NCI-H2107 treated with DMSO at 0.1 percent for 48 hours (cell line): ENCODE measurements around the gene SHANK2.
"Not testable (repeated sequence)": the region's sequence is repeated elsewhere in the genome, so short reads cannot be mapped to it uniquely, and the experiment has no call there.

Source experiments
- DNase-seq: peaks from one replicate; lab custom pipeline; 2025; ENCODE audit not compliant: unreplicated experiment; lab: John Stamatoyannopoulos, UW

Gene SHANK2

GRCh38 chr11:71245601-71246391 is 6.6 kb downstream of the SHANK2 start:
- no peak for DNase-seq

- no peak for DNase-seq
Observed at GRCh38 chr11:71244116-71244810, 8.1 kb downstream of the SHANK2 start.

DNA sequence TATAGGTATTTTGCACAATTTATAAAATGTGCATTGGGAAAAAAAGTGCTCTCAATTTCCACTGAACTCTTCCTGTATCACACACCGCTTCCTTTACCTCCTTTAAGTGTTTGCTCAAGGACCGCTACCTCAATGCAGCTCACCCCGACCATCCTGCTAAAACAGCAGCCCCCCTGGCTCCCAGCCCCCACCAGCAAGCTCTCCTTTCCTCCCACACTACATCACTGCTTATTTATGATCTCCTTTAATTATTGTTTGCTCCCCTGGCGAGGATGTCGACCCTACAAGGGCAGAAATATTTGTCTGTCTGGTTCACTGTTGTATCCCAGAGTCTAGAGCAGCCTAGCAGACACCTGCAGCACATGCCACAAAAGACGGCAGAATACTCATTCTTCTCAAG is 10.0 kb downstream of the SHANK2 start:
- DNase-seq = no peak

DNA sequence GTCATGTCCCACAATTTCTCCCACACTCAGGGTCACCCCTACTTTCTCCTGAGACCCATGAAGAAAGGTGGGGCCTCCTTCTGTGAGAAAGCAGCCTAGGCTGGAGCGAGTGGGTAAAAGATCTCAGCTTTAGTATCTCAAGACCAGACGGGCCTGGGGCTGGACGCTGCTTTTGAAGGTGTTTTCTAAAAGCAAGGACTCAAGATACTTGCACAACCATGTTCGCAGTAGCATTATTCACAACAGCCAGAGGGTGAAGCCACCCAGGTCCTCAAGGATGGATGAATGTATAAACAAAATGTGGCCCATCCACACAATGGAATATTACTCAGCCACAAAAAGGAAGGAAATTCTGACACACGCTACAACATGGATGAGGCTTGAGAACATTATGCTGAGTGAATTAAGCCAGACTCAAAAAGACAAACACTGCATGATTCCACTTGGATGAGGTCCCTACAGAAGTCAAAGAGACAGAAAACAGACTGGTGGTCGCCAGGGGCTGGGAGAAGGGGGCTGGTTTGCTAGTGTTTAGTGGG is 10.6 kb downstream of the SHANK2 start:
- no peak for DNase-seq

DNA sequence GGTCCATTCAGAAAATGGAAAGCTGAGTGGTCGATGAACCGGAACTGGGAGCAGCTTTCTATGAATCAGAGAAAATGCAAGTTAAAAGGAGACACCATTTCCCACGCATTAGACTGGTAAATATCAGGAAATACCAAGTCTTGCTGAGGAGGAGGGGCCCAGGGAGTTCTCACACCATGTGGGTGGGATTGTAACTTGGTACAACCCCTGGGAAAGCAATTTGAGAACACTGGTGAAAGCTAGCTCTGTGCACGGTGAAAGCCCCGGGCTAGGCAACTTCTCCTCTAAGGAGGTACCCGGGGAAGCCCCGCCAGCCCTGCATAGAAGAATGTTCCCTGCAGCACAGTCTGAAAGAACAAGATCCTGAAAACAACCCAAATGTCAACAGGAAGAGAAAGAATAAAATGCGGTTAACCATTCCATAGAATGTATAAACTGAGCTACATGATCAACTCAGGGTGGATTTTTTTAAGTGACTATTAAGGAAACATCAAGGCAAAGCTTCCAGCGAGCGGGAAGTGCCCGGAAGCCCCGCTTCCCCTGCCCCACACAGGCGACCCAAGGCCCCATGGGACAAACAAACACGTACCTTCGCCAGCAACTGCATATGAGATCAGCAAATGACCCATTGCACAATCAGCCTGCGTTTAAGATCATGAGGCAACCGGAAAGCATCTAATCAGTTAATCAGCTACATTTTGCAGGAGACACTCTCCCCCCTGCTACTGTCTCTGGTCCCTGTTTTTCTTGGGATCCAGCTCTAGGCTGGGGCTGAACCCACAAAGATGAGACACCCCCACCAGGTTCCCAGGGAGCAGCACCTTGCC is 11.3 kb downstream of the SHANK2 start:
- peak; percentile 45 for DNase-seq

DNA sequence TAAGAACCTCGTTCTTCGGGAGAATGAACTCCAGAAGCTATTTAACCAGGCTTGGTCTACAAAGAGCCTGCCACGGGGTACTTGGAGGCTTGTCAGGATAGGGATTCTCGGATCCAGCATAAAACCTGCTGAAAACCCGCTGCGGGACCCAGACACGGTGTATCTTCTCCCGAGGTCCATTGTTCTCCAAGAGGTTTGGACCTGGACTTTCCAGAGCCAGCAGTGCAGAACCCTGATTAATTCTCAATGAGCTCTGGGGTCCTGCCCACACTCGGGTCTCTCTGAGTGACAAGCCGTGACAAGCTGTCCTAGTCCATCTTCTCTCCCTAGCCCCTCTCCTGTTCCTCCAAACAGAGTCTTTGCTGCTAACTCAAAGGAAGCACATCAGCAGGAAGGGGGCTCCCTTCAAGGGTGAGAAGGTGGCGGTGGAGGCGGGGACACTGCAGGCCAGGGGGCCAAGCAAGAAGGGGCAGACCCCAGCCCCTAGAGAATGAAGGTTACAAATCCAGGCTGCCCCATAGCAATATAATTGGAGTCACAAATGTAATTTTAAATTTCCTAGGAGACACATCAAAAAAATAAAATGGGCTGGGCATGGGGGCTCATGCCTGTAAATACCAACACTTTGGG is 12.2 kb downstream of the SHANK2 start:
- no peak for DNase-seq

GRCh38 chr11:71239581-71239980 is 12.8 kb downstream of the SHANK2 start:
- no peak for DNase-seq

DNA sequence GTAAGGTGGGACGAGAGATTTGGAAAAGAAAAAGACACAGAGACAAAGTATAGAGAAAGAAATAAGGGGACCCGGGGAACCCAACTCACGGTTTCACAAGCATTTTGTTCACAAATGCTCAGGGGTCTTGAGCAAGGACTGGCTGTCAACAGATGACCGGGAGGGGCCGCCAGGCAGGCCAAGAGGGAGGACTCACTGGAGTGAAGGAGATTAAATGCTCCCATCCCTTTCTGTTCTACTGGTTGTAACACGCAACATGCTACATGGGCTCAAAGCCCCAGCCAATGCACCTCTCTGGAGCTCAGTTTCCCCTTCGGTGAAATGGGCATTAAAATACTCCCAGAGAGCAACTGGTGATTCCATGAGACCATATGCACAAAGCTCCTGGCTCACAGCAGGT is 13.4 kb downstream of the SHANK2 start:
- DNase-seq = no peak

- DNase-seq = no peak
Observed at GRCh38 chr11:71238285-71238875, 14.0 kb downstream of the SHANK2 start.

DNA sequence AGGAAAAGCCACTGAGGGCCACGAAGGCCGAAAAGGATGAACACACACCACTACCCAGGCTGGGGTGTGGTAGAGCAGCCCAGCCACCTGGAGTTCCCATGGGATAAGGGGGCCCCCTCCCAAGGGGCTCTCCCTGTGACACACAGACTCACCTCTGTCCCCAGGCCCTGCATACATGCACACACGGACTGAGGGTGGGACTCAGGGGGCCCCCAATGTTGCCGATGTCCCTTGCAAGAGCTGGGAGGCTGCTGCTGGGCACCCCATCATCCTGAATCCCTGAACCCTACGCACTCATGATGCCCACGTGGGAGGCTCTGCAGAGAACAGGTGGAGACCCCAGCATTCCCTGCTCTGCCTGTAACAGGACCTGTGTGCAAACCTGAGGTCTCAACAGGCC is 14.5 kb downstream of the SHANK2 start:
- no peak for DNase-seq

DNA sequence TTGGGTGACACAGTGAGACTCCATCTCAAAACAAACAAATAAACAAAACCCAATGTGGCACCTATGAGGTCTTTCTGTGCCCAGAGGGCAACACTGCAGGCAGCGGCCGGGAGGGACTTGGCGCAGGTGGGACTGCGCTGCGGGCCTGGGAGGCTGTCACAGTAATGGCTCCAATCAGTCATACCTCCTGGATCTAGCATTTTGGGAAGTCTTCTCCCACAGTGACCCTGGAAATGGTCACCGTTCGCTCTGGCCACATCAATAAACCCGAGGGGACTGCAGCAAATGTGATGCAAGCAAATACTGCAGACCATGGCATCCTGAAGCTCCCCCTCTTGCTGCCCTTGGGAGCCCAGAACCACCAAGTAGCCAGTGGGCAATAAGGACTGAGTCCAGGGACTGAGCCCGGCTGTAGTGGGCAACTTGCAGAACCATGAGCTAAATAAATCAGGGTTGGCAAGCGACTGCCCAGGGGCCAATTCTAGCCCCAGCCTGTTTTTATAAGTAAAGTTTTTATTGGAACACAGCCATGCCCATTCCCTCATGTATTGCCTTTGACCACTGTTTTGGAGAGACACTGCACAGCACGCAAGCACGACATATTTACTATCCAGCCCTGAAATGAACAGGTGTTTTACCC is 15.4 kb downstream of the SHANK2 start:
- DNase-seq = no peak

DNA sequence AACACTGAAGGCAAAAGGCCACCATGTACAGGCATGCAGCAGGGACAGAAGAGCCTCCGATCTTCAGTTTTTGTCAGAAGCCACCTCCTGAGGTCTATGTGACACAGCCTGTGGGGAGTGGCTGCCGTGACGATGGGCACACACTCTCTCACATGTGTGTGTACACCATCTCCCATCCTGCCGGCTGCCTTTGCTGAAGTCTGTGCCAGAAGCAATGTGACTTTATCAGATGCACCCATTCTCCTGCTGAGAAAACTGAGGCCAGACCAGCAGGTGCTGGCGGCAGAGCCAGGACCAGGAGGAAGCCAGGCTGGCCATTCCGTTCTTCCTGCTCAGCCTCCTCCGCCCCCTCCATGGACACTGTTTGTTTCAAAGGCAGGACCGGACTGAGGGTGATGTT is 16.7 kb downstream of the SHANK2 start:
- no peak for DNase-seq

DNA sequence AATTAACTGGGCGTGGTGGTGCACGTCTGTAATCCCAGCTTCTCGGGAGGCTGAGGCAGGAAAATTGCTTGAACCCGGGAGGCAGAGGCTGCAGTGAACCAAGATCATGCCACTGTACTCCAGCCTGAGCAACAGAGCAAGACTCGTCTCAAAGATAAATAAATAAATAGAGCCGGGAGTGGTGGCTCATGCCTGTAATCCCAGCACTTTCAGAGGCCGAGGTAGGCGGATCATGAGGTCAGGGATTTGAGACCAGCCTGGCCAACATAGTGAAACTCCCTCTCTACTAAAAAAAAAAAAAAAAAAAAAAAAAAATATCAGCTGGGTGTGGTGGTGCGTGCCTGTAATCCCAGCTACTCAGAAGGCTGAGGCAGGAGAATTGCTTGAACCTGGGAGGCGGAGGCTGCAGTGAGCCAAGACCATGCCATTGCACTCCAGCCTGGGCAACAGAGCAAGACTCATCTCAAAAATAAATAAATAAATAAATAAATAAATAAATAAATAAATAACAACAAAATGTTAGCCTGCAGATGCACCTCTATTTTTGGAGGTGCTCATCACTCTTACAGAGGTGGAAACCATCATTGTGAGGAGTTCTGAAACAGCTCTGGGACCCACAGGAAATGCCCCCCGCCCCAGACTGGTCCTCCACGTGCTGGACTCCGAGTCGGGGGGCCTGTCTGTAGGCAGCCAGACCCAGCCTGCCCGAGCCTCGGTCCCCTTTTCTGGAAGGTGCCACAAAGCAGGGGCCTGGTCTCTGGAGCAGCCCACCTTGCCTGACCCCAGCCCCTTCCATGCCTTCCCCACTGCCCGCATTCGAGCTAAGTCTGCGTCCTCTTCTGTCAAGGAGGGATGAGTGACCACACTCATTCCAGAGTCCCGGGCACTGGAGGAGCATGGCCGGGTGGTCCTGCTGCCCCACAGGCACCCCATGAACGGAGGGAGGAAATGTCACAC is 18.2 kb downstream of the SHANK2 start:
- not testable (repeated sequence) for DNase-seq

GRCh38 chr11:71232364-71232763 is 20.0 kb downstream of the SHANK2 start:
- no peak for DNase-seq

GRCh38 chr11:71228961-71229360 is 23.4 kb downstream of the SHANK2 start:
- DNase-seq = no peak

GRCh38 chr11:71227058-71227659 is 25.2 kb downstream of the SHANK2 start:
- no peak for DNase-seq

GRCh38 chr11:71223671-71224660 is 28.4 kb downstream of the SHANK2 start:
- no peak for DNase-seq

DNA sequence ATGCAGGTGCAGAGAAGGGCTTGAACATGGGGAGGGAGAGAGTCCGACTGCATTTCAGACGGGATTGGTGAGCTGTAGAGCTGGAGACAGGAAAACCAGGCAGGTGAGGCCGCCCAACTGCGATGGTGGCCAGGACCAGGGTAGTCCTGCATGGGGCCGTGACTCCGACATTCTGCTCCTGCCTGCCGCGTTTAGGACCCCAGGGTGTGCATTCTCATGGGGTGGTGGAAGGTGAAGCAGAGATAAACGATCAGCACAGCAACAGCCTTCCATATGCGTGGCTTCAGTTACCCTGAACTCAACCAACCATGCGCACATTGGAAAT is 29.3 kb downstream of the SHANK2 start:
- no peak for DNase-seq
